Right renal pelvis (tissue), 4 donors: Measurements from ENCODE around the gene COX5A. TPM values are rescaled to one million over a fixed set of nuclear protein-coding genes. Genes with fewer than 3 reads are reported as not detected.

ENCODE experiments used
- DNase-seq, 4 donors: peaks; one replicate each; pipeline ENCODE4 v3.0.0-alpha.2; 2013; ENCODE audit warnings: low read depth in 4 of 4, low spot score in 3 of 4, missing footprints in 1 of 4
- polyA plus RNA-seq, 4 donors: library from polyadenylated mRNA; unstranded; fragments of 120-200 nt; gene quantifications; one replicate each; pipeline ENCODE4 v1.2.1, GENCODE V29; 2013; ENCODE audit not compliant: insufficient read length in 4 of 4

COX5A gene
- polyA plus RNA-seq, 4 donors, result 214 to 224 (median 219) TPM

DNA sequence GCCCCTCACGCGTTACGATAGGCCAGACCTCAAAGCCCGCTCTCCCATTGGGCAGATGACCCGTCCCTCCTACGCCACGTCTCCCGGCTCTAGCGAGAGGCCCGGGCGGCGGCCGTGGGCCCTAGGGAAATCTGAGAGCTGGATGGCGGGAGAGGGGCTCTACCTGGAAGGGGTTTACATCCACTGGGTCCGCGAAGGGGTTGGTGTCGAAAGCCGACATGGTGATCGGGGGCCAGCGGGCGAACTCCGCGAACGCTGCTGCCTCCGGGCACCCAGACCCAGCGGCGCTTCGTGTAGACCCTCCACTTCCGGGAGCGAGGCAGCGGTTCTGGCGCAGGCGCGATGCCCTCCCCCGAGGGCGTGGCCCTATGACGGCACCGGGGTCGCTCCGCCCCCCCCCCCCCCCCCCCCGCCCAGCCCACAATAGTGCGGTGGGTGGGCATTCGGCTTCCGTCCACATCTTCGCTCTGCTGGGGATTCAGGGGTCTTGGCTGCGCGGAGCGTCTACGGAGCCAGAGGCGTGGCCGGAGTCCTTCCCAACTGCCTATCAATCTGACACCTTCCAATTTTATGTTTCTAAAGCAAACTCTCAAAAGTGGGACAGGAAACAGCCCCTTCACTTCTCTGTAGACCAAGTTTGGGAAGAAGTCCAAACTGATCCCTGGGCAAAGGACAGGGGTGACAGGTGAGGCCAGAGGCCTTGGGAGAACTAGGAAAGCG lies 64.7 kb downstream of the COX5A start, which contains the start of gene SCAMP2:
TSS of gene SCAMP2 (minus strand) at position 330 of the 720 bp plus-strand sequence. CDS start at position 220, 110 bp downstream.
- DNase-seq, result peak; percentile 90 to 92 (median 90)

DNA sequence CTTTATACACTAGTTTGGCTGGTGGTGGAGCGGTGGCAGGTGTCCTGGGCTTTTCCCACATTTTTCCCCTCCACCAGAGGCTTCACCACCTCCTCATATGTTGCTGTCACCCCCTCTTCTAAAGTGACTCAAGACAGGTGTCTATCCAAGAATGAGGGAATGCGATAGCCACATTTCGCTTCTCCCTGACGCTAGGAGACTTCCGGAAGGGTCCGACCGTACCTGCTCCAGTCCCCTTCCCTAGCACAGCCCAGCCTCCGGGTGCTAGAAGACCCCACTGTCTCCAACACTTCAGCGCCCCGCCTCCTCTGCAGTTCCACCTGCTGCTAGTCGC lies 65.2 kb downstream of the COX5A start:
- no peak for DNase-seq

DNA sequence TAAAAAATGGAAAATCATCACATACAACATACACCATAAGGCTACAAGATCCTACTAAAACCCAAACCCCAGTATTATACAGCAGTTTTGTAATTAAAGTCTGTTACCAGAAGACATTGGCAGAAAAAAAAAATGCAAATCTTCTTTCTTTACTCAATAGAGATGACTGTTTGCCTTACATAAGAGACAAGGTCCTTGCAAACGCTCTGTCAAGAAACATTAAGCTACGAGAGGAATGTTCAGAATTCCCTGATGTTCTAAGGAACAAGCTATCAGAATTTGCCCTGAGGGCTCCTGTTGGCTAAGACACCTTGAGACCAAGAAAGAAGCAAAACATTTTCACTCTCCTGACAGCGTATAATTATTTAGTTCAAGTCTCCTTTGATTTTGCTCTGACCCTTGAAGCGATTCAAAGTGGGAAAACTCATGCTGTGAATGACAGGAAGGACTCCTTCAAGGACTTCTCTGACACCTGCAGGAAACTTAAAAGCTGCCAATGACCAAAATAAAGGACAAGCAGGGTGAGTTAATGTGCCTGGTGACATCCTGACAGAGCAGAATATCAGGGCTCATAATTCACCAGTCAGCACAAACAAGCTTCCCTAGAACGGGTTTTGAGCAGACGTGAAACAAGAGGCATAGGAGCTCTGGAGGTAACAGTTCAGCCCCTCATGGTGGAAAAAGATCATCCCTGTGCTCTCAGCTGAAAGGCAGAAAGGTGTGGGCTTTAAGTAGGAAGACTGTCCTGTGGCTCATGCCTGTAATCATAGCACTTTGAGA lies 67.2 kb downstream of the COX5A start:
- no peak for DNase-seq

Other genes with a start within 250 kb of the COX5A start
- gene EDC3, start 242.0 kb downstream of the COX5A start, polyA plus RNA-seq, result 10 to 100 TPM; 37.3 to 45.4 (median 41.4) TPM
- under 1 TPM in 2 of 4 donors, not detected in 2; 0.03 to 0.11 TPM for gene CYP1A1, start 212.5 kb downstream of the COX5A start, polyA plus RNA-seq
- under 1 TPM in 3 of 4 donors, not detected in 1; 0.08 to 0.24 (median 0.19) TPM for gene CYP1A2, start 189.2 kb downstream of the COX5A start, polyA plus RNA-seq
- 10 to 100 TPM; 39.4 to 48.3 (median 42.7) TPM for gene CSK, start 156.0 kb downstream of the COX5A start, polyA plus RNA-seq
- under 1 TPM in 1 of 4 donors, not detected in 3; 0.10 TPM for gene LMAN1L, start 125.2 kb downstream of the COX5A start, polyA plus RNA-seq
- under 1 TPM in 2 of 4 donors, not detected in 2; 0.03 to 0.13 TPM for gene CPLX3, start 111.4 kb downstream of the COX5A start, polyA plus RNA-seq
- 10 to 100 TPM; 33.0 to 36.6 (median 33.3) TPM for gene ULK3, start 94.9 kb downstream of the COX5A start, polyA plus RNA-seq
- 10 to 100 TPM; 76.5 to 84.0 (median 80.3) TPM for gene SCAMP2, start 64.7 kb downstream of the COX5A start, polyA plus RNA-seq
- gene MPI, start 48.0 kb downstream of the COX5A start, polyA plus RNA-seq, result 10 to 100 TPM; 50.2 to 70.2 (median 58.8) TPM
- 10 to 100 TPM; 52.5 to 59.1 (median 56.5) TPM for gene FAM219B, start 31.2 kb downstream of the COX5A start, polyA plus RNA-seq
- gene RPP25, start 18.7 kb upstream of the COX5A start, polyA plus RNA-seq, result 1 to 10 TPM; 2.5 to 3.0 (median 2.7) TPM
- 10 to 100 TPM; 18.8 to 28.3 (median 22.6) TPM for gene SCAMP5, start 57.5 kb upstream of the COX5A start, polyA plus RNA-seq
- 10 to 100 TPM; 10.4 to 13.8 (median 13.0) TPM for gene PPCDC, start 85.5 kb upstream of the COX5A start, polyA plus RNA-seq